CD4-positive, alpha-beta T cell treated with Interleukin-4 for 4 hours (primary cell): ENCODE measurements around the gene GASK1B.

Source experiments
- DNase-seq: peaks from one replicate; pipeline ENCODE4 v3.0.0-alpha.2; 2020

Gene GASK1B

GRCh38 chr4:158134222-158134621, 38.6 kb downstream of the GASK1B start:
- no peak for DNase-seq

DNA sequence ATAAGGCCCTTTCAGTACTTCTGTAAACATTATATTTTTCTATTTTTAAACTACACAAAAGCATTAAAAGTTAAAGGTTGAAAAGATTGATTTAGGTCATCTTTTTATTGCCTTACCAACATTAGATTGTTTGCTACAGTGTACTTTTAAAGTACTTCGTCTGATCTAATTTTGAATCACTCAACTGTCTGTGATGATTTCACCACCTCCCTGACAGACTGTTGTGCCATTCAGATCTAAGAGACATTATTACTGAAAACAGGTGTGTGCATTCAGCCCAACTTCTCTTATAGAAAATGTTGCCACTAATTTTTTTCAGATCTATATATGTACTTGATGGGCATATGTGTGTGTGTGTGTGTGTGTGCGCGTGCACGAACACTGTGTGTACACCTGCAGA, 39.3 kb downstream of the GASK1B start:
- DNase-seq, result no peak

DNA sequence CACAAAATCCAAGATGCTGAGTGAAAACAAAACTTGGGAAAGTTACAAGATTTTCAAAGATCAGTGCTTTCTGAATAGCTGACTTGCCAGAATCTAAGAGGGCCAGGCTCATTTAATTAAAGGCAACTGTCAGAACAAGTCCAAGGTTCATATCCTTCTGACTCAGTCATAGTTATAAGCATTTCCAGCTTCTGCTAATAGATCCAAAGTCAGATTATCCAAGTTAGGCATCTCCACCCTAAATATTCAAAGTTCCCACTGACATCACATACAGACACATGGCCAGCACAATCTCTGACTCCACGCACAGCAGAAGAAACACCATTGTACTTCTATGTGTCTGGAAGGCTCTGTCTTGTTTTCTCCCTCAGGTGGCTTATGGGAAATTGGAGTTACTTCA, 41.8 kb downstream of the GASK1B start:
- DNase-seq, result no peak

- DNase-seq, result no peak
Measured at GRCh38 chr4:158130204-158130603, 42.6 kb downstream of the GASK1B start.

GRCh38 chr4:158129694-158130093, 43.1 kb downstream of the GASK1B start:
- no peak for DNase-seq

GRCh38 chr4:158128540-158128939, 44.3 kb downstream of the GASK1B start:
- DNase-seq, result no peak

GRCh38 chr4:158125310-158125709, 47.5 kb downstream of the GASK1B start:
- DNase-seq, result no peak
